K562 (cell line): ENCODE data around the gene NTM. TPM values are rescaled to one million over a fixed set of nuclear protein-coding genes. Genes with fewer than 3 reads are reported as not detected.

ENCODE experiments used
- ATAC-seq: fragments of 200-7000 bp; cut with Tn5 transposase; 3 replicates; pipeline ENCODE4 v1.9.1; 2020; ENCODE audit warnings: moderate library complexity
- BruUV-seq: library from RNA; stranded (reverse); fragments of 400-500 nt; replicated peaks from 2 replicates; lab custom pipeline; 2021; lab: Mats Ljungman, UMichigan
- CTCF ChIA-PET: fragments of 300-600 bp; formaldehyde crosslinking; extraction: SDS; loops from one replicate; lab custom pipeline; 2021; ENCODE audit warnings: low intra/inter-chr PET ratio; lab: Yijun Ruan, JAX
- POLR2A ChIA-PET: fragments of 300-600, 350-650 bp; sonication (Branson Sonifier 250); formaldehyde crosslinking; extraction: SDS; loops from one replicate; lab custom pipeline; 2021; ENCODE audit warnings: antibody characterized with exemption, inconsistent platforms; lab: Yijun Ruan, JAX
- DNase-seq, 4 experiments: peaks; one replicate each; pipeline versions ENCODE4 v3.0.0 to v3.0.0-alpha.2; 2011 to 2018; ENCODE audit warnings: low spot score in 3 of 4, mixed read lengths in 3 of 4; ENCODE audit errors: extremely low read depth in 1 of 4
- FAIRE-seq: peaks from 2 replicates; lab custom pipeline; 2011; peaks lifted over from hg19 to GRCh38; lab: Jason Lieb, UNC
- H2AFZ ChIP-seq: 2 replicates; pipeline ENCODE4 v1.6.0; 2011; ENCODE audit warnings: low read depth, low read length, control low read depth, inconsistent platforms
- H3K27ac ChIP-seq: fragments of 200-600 bp; 3 replicates; pipeline ENCODE4 v1.8.0; 2011; ENCODE audit warnings: low read depth, mild to moderate bottlenecking, control low read depth, inconsistent platforms, low read length, moderate library complexity, mixed read lengths; ENCODE audit errors: extremely low read depth
- H3K27me3 ChIP-seq, 2 experiments: fragments of 300-600 bp in 1 of 2; 2 replicates in 1 of 2; 3 replicates in 1 of 2; pipeline versions ENCODE4 v1.6.0 to v1.8.0; 2011; ENCODE audit warnings: inconsistent platforms in 2 of 2, low read length in 2 of 2, mild to moderate bottlenecking in 1 of 2, mixed read lengths in 1 of 2, moderate library complexity in 1 of 2; ENCODE audit not compliant: control insufficient read depth in 2 of 2, insufficient read depth in 2 of 2
- H3K36me3 ChIP-seq: fragments of 300-600 bp; 3 replicates; pipeline ENCODE4 v1.8.0; 2011; ENCODE audit warnings: mild to moderate bottlenecking, low read length, inconsistent platforms; ENCODE audit not compliant: control insufficient read depth, insufficient read depth
- H3K4me1 ChIP-seq, 2 experiments: fragments of 200-600 bp in 1 of 2; replicated peaks in 1 of 2; 2 replicates in 1 of 2; 3 replicates in 1 of 2; pipeline versions ENCODE4 v1.5.1 to v1.8.0; 2011; ENCODE audit warnings: inconsistent platforms in 2 of 2, low read length in 2 of 2, mild to moderate bottlenecking in 1 of 2, mixed read lengths in 1 of 2, moderate library complexity in 1 of 2; ENCODE audit not compliant: control insufficient read depth in 2 of 2, insufficient read depth in 2 of 2
- H3K4me2 ChIP-seq: 2 replicates; pipeline ENCODE4 v1.6.1; 2011; ENCODE audit warnings: low read length, control low read depth, inconsistent platforms, mixed read lengths; ENCODE audit not compliant: insufficient read depth
- H3K4me3 ChIP-seq: fragments of 200-600 bp; sonication (generic), shearing (Covaris generic); 2 replicates; pipeline ENCODE4 v1.5.1; 2016; ENCODE audit warnings: control low read depth, inconsistent platforms
- H3K79me2 ChIP-seq: fragments of 200-600 bp; 3 replicates; pipeline ENCODE4 v1.8.0; 2011; ENCODE audit warnings: low read length, inconsistent platforms; ENCODE audit not compliant: control insufficient read depth, insufficient read depth
- H3K9ac ChIP-seq, 2 experiments: 2 replicates each; pipeline versions ENCODE4 v1.6.0 to v1.6.1; 2011; ENCODE audit warnings: low read depth in 2 of 2, low read length in 2 of 2, control low read depth in 1 of 2, inconsistent platforms in 1 of 2, mild to moderate bottlenecking in 1 of 2, mixed read lengths in 1 of 2; ENCODE audit not compliant: insufficient read depth in 1 of 2
- H3K9me1 ChIP-seq: one replicate; pipeline ENCODE4 v1.6.0; 2011; ENCODE audit warnings: inconsistent platforms, mild to moderate bottlenecking, low read length, moderate library complexity; ENCODE audit not compliant: control insufficient read depth, insufficient read depth
- H3K9me3 ChIP-seq: replicated peaks from 2 replicates; pipeline ENCODE4 v1.5.1; 2011; ENCODE audit warnings: low read depth, low read length, inconsistent platforms; ENCODE audit not compliant: control insufficient read depth, insufficient read depth
- H4K20me1 ChIP-seq: replicated peaks from 2 replicates; pipeline ENCODE4 v1.6.1; 2011; ENCODE audit warnings: low read length, inconsistent platforms, mixed read lengths; ENCODE audit not compliant: control insufficient read depth, insufficient read depth
- ARID3B ChIP-seq: fragments of 250-450 bp; sonication (Bioruptor Pico); IDR thresholded peaks from 2 replicates; pipeline ENCODE4 v1.4.0; 2020; ENCODE audit warnings: borderline replicate concordance
- GATAD2A ChIP-seq: fragments of 450-650 bp; IDR thresholded peaks from 2 replicates; pipeline ENCODE4 v1.6.1; 2017
- KLF10 ChIP-seq: fragments of 250-450 bp; sonication (Bioruptor Pico); IDR thresholded peaks from 2 replicates; pipeline ENCODE4 v1.6.1; 2021; ENCODE audit warnings: matching md5 sums
- NR0B1 ChIP-seq: fragments of 450-650 bp; IDR thresholded peaks from one replicate; pipeline ENCODE4 v1.6.1; 2018; ENCODE audit warnings: mild to moderate bottlenecking, moderate library complexity; ENCODE audit not compliant: partially characterized antibody
- POLR3A ChIP-seq: IDR thresholded peaks from 2 replicates; pipeline ENCODE4 v1.6.1; 2011; ENCODE audit warnings: borderline replicate concordance, mild to moderate bottlenecking, moderate library complexity; ENCODE audit not compliant: insufficient read length, insufficient read depth; ENCODE audit errors: extremely low read depth
- RNF2 ChIP-seq: sonication (generic); IDR thresholded peaks from 2 replicates; pipeline ENCODE4 v1.6.1; 2016
- U2AF2 ChIP-seq: fragments of 200-400 bp; formaldehyde crosslinking; optimal IDR thresholded peaks from 2 replicates; pipeline ENCODE3; 2017; ENCODE audit warnings: low read depth, mild to moderate bottlenecking, low read length
- ZNF121 ChIP-seq: sonication (generic); formaldehyde crosslinking; conservative IDR thresholded peaks from 2 replicates; pipeline ENCODE4 v1.8.0; 2022; ENCODE audit warnings: missing genetic modification reagents
- ZNF395 ChIP-seq: fragments of 200-800 bp; sonication (Bioruptor generic); IDR thresholded peaks from 2 replicates; pipeline ENCODE4 v1.6.1; 2017; ENCODE audit warnings: missing genetic modification characterization, missing compliant biosample characterization
- ZNF431 ChIP-seq: sonication (generic); formaldehyde crosslinking; IDR thresholded peaks from 2 replicates; pipeline ENCODE4 v1.8.0; 2022; ENCODE audit warnings: mild to moderate bottlenecking, missing genetic modification reagents
- WGBS: fragments of 100-300 bp; shearing (Covaris generic); methylation state at CpG from one replicate; pipeline ENCODE4 v1.1.6; 2016; ENCODE audit warnings: low coverage, mixed read lengths; ENCODE audit not compliant: insufficient coverage; ENCODE audit errors: missing lambda C conversion rate; 5-methylcytosine and 5-hydroxymethylcytosine counted together
- in situ Hi-C: fragments of 300-500 bp; cut with MboI; formaldehyde crosslinking; loops from 4 replicates; pipeline ENCODE4 v1.15.0; 2018; ENCODE audit warnings: inconsistent platforms, mixed read lengths
- intact Hi-C: fragments of 100-400 bp; cut with micrococcal nuclease; formaldehyde crosslinking; loops from 2 replicates; pipeline ENCODE4 v1.14.2; 2022
- polyA plus RNA-seq, 8 experiments: library from polyadenylated mRNA; depleted of rRNA in 4 of 8; stranded (reverse) in 5 of 8; unstranded in 3 of 8; fragments of >200 nt; fragmentation: Nextera tagmentation in 2 of 8; fragmentation: Illumina TruSeq in 1 of 8; extraction: Ambion mirVana in 2 of 8; extraction: Trizol in 1 of 8; gene quantifications; 2 replicates each; pipeline versions ENCODE4 v1.2.1 to v1.2.3, GENCODE V29; 2011 to 2014; ENCODE audit warnings: inconsistent platforms in 1 of 8, missing spikeins in 1 of 8
- total RNA-seq, 7 experiments: library from RNA; depleted of rRNA in 6 of 7; stranded (reverse); fragments of >200 nt in 6 of 7; fragmentation: Illumina TruSeq in 2 of 7; extraction: Trizol in 2 of 7; gene quantifications; 2 replicates each; pipeline versions ENCODE4 v1.2.1 to v1.2.3, GENCODE V29; 2011 to 2021; ENCODE audit warnings: low replicate concordance in 1 of 7
- TF ChIP-seq, protein P1 (sequence below), 2 experiments: fragments of 450-650 bp; IDR thresholded peaks; 2 replicates each; pipeline ENCODE4 v1.6.1; 2018; ENCODE audit warnings: mild to moderate bottlenecking in 2 of 2, low read depth in 1 of 2; ENCODE audit not compliant: partially characterized antibody in 2 of 2

The NTM gene
- total and polyA plus RNA-seq, 9 of the 15 experiments (the other 6 are each of a cell fraction or from before 2014, with no cell fraction given) = not detected

DNA sequence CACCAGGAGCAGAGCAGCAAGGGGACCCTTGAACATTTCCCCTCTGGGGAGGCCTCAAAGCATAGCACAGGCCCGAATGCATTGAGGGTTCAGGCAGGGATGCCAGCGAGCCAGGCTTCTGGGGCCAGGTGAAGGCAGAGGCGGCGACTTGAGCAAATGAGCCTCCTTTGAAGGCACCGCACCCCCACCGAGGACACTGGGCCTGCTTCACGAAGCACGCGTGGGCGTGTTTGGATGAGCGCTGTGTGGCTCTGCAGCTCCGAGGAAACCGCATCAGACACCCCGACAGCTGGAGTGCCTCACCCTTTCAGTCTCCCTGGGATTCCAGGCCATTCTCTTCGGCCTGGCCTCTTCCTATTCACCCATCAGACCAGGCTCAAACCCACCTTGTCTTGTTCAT lies 301.8 kb downstream of the NTM start:
- BruUV-seq = no TSS peak
- no peaks in the 10 kb centered on the region for H3K27me3 ChIP-seq
- DNase-seq (no peak), FAIRE-seq (no peak), ATAC-seq (no peak)
- H3K4me3 ChIP-seq = no peak overlapping the region
- no peaks in the 10 kb centered on the region; the same call in 1 of the 2 replicates for H4K20me1 ChIP-seq
- WGBS = 1% methylated on average over 13 of the region's 15 CpGs
- no peak overlapping the region for H2AFZ ChIP-seq
- no peaks in the 10 kb centered on the region for H3K79me2 ChIP-seq
- no peaks in the 10 kb centered on the region for H3K4me1 ChIP-seq
- in situ Hi-C loops = loop anchor here (5.0 to 25.0 kb wide), 2 partner anchors 600 to 760 kb away; partner anchors contain the start of gene SNX19
- no peak overlapping the region; a peak in 1 of 4 replicates for H3K9ac ChIP-seq
- no peak overlapping the region for H3K27ac ChIP-seq
- ChIA-PET CTCF (no interaction called here), POLR2A (no interaction called here)
- H3K36me3 ChIP-seq = no peaks in the 10 kb centered on the region
- H3K9me1 ChIP-seq = no peaks in the 10 kb centered on the region
- no peaks in the 10 kb centered on the region for H3K9me3 ChIP-seq
- intact Hi-C loops = loop anchor here (5.0 kb wide), 2 partner anchors 425 to 1240 kb away; no protein-coding TSS in a partner anchor
- no peak overlapping the region for H3K4me2 ChIP-seq
- TF ChIP-seq ZNF121 (CRISPR knock-in tag) = no peak
- no peak for TF ChIP-seq POLR3A
- TF ChIP-seq U2AF2 = no peak
- TF ChIP-seq, protein P1, sequence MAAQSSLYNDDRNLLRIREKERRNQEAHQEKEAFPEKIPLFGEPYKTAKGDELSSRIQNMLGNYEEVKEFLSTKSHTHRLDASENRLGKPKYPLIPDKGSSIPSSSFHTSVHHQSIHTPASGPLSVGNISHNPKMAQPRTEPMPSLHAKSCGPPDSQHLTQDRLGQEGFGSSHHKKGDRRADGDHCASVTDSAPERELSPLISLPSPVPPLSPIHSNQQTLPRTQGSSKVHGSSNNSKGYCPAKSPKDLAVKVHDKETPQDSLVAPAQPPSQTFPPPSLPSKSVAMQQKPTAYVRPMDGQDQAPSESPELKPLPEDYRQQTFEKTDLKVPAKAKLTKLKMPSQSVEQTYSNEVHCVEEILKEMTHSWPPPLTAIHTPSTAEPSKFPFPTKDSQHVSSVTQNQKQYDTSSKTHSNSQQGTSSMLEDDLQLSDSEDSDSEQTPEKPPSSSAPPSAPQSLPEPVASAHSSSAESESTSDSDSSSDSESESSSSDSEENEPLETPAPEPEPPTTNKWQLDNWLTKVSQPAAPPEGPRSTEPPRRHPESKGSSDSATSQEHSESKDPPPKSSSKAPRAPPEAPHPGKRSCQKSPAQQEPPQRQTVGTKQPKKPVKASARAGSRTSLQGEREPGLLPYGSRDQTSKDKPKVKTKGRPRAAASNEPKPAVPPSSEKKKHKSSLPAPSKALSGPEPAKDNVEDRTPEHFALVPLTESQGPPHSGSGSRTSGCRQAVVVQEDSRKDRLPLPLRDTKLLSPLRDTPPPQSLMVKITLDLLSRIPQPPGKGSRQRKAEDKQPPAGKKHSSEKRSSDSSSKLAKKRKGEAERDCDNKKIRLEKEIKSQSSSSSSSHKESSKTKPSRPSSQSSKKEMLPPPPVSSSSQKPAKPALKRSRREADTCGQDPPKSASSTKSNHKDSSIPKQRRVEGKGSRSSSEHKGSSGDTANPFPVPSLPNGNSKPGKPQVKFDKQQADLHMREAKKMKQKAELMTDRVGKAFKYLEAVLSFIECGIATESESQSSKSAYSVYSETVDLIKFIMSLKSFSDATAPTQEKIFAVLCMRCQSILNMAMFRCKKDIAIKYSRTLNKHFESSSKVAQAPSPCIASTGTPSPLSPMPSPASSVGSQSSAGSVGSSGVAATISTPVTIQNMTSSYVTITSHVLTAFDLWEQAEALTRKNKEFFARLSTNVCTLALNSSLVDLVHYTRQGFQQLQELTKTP (IDR thresholded peaks at IDR 0.05; ENCODE audit: low read depth in 1 of 2, partially characterized antibody in 2 of 2) = no peak
- TF ChIP-seq ARID3B (CRISPR knock-in tag) = no peak
- no peak for TF ChIP-seq RNF2
- TF ChIP-seq NR0B1 = no peak
- TF ChIP-seq ZNF395 (CRISPR knock-in tag) = no peak
- no peak for TF ChIP-seq KLF10 (CRISPR knock-in tag)
- no peak for TF ChIP-seq GATAD2A
- TF ChIP-seq ZNF431 (CRISPR knock-in tag) = no peak
